Body of pancreas (tissue), 4 donors: ENCODE results near the gene ZSCAN10. TPM values are rescaled to one million over a fixed set of nuclear protein-coding genes. Genes with fewer than 3 reads are reported as not detected.

Experiments used
- ATAC-seq: fragments of 150-250 bp; one replicate; pipeline ENCODE4 v1.9.1; 2016
- DNase-seq, 4 donors: peaks; one replicate each; pipeline ENCODE4 v3.0.0-alpha.2; 2019
- H3K27ac ChIP-seq, 4 donors: fragments of 200-600 bp; sonication (generic); 1 replicate in 3 of 4; 2 replicates in 1 of 4; pipeline versions ENCODE4 v1.5.1 to v1.6.1; 2016 to 2019; ENCODE audit warnings: mild to moderate bottlenecking in 1 of 4, mixed read lengths in 1 of 4, moderate library complexity in 1 of 4
- H3K27me3 ChIP-seq, 2 donors: fragments of 200-600 bp; sonication (generic); one replicate each; pipeline ENCODE4 v1.6.0; 2016; ENCODE audit warnings: mild to moderate bottlenecking in 1 of 2
- H3K36me3 ChIP-seq, 2 donors: fragments of 200-600 bp; sonication (generic); replicated peaks in 1 of 2; 2 replicates each; pipeline ENCODE4 v1.5.1; 2016; ENCODE audit warnings: low read depth in 2 of 2; ENCODE audit not compliant: insufficient read depth in 1 of 2
- H3K4me1 ChIP-seq: fragments of 200-600 bp; sonication (generic); one replicate; pipeline ENCODE4 v1.6.0; 2016
- H3K4me3 ChIP-seq, 2 donors: fragments of 200-600 bp; sonication (generic); 1 replicate in 1 of 2; 2 replicates in 1 of 2; pipeline ENCODE4 v1.5.1; 2016 to 2019
- H3K9me3 ChIP-seq, 3 donors: fragments of 200-600 bp; sonication (generic); 1 replicate in 2 of 3; 2 replicates in 1 of 3; pipeline ENCODE4 v1.5.1; 2016
- CTCF ChIP-seq, 7 experiments: fragments of 450-650 bp in 4 of 7; fragments of 200-600 bp in 3 of 7; sonication (generic) in 3 of 7; IDR thresholded peaks; one replicate each; pipeline ENCODE4 v1.5.1; 2016 to 2019; ENCODE audit warnings: antibody characterized with exemption in 7 of 7
- POLR2A ChIP-seq, 3 donors: fragments of 450-650 bp; IDR thresholded peaks; one replicate each; pipeline ENCODE4 v1.6.1; 2016; ENCODE audit warnings: antibody characterized with exemption in 3 of 3, mild to moderate bottlenecking in 2 of 3
- WGBS, 2 donors: methylation state at CpG; one replicate each; pipeline ENCODE4 v1.1.5; 2017; 5-methylcytosine and 5-hydroxymethylcytosine counted together
- intact Hi-C: fragments of 100-400 bp; cut with DNase I; formaldehyde crosslinking; loops from one replicate; pipeline ENCODE4 v1.15.1; 2023
- total RNA-seq, 2 donors: library from RNA; depleted of rRNA; stranded (reverse); fragments of >200 nt; gene quantifications; one replicate each; pipeline ENCODE4 v1.1.0, GENCODE V29; 2016

The ZSCAN10 gene
- total RNA-seq, 2 donors from 2014 or later, result not detected

- Histone ChIP-seq H3K27ac (peak overlapping the region; percentile 86 to 94 (median 89)), H3K36me3 (no peaks in the 10 kb centered on the region), H3K9me3 (no peaks in the 10 kb centered on the region), H3K4me1 (peaks cover 31% of the 10 kb centered on the region), H3K4me3 (no peak overlapping the region), H3K27me3 (no peaks in the 10 kb centered on the region)
- TF ChIP-seq CTCF (IDR thresholded peaks at IDR 0.05) (no peak), POLR2A (IDR thresholded peaks at IDR 0.05) (no peak)
- no peak for DNase-seq
- no peak for ATAC-seq
- WGBS, 2 donors, result 55 to 63% methylated on average over 7 to 9 of the region's 9 CpGs
- intact Hi-C loops, result loop anchor here (10.0 kb wide), 1 partner anchor 55 kb away; the partner anchor contains the start of gene ZNF205
Observed at GRCh38 chr16:3059723-3060242, 39.3 kb downstream of the ZSCAN10 start.

- intact Hi-C loops, result loop anchor here (10.0 kb wide), 1 partner anchor 56 kb away; the partner anchor contains the start of gene ZNF205
- peak; percentile 95 for ATAC-seq
- H3K27me3 ChIP-seq, result no peaks in the 10 kb centered on the region
- H3K27ac ChIP-seq, result peak overlapping the region; percentile 86 to 94 (median 89)
- DNase-seq, result peak; percentile 94 to 96 (median 96)
- no peaks in the 10 kb centered on the region for H3K9me3 ChIP-seq
- peak; percentile 77 to 99 (median 96) for TF ChIP-seq CTCF (IDR thresholded peaks at IDR 0.05)
- peak; percentile 45 to 78 (median 77) for TF ChIP-seq POLR2A (IDR thresholded peaks at IDR 0.05)
- H3K36me3 ChIP-seq, result no peaks in the 10 kb centered on the region
- 1 to 7% methylated on average over 3 to 52 of the region's 67 CpGs for WGBS, 2 donors
- peak overlapping the region; percentile 42 to 78 for H3K4me3 ChIP-seq
- H3K4me1 ChIP-seq, result peaks cover 26% of the 10 kb centered on the region
Observed at GRCh38 chr16:3059041-3059722, 39.9 kb downstream of the ZSCAN10 start.

DNA sequence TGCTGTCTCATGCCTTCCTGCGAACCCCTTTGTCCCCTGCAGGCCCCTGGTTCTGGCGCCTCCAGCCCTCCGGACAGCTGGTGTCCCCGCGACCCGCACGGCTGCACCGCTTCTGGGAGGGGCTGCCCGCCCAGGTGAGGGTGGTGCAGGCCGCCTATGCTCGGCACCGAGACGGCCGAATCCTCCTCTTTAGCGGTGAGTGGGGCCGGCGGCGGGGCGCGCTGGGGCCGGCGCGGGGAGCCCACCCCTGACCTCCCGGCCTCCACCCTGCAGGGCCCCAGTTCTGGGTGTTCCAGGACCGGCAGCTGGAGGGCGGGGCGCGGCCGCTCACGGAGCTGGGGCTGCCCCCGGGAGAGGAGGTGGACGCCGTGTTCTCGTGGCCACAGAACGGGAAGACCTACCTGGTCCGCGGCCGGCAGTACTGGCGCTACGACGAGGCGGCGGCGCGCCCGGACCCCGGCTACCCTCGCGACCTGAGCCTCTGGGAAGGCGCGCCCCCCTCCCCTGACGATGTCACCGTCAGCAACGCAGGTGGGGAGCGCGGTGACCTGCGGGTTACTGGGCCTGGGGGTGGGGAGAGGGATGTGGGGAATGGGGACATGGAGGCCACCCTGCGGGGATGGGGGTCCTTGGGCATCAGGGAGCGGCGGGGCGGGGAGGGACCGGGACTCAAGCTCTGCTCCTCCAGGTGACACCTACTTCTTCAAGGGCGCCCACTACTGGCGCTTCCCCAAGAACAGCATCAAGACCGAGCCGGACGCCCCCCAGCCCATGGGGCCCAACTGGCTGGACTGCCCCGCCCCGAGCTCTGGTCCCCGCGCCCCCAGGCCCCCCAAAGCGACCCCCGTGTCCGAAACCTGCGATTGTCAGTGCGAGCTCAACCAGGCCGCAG lies 40.7 kb downstream of the ZSCAN10 start:
- no peaks in the 10 kb centered on the region for H3K9me3 ChIP-seq
- DNase-seq, result peak; percentile 61 to 72 (median 66)
- TF ChIP-seq POLR2A (IDR thresholded peaks at IDR 0.05) (no peak), CTCF (IDR thresholded peaks at IDR 0.05) (peak in 2 of 7 experiments; percentile 23)
- no peaks in the 10 kb centered on the region for H3K36me3 ChIP-seq
- ATAC-seq, result peak; percentile 18
- peaks cover 26% of the 10 kb centered on the region for H3K4me1 ChIP-seq
- 0 to 7% methylated on average over 3 to 43 of the region's 77 CpGs for WGBS, 2 donors
- no peaks in the 10 kb centered on the region for H3K27me3 ChIP-seq
- intact Hi-C loops, result loop anchor here (10.0 kb wide), 1 partner anchor 56 kb away; the partner anchor contains the start of gene ZNF205
- peak overlapping the region; percentile 42 to 78 for H3K4me3 ChIP-seq
- H3K27ac ChIP-seq, result peak overlapping the region; percentile 86 to 94 (median 89)

GRCh38 chr16:3057181-3058138 lies 41.6 kb downstream of the ZSCAN10 start:
- H3K27ac ChIP-seq, result no peak overlapping the region
- WGBS, 2 donors, result 90 to 92% methylated on average over 13 to 21 of the region's 22 CpGs
- no peaks in the 10 kb centered on the region for H3K36me3 ChIP-seq
- no peaks in the 10 kb centered on the region for H3K9me3 ChIP-seq
- no peak for ATAC-seq
- no peaks in the 10 kb centered on the region for H3K27me3 ChIP-seq
- peaks cover 26% of the 10 kb centered on the region for H3K4me1 ChIP-seq
- intact Hi-C loops, result loop anchor here (10.0 kb wide), 1 partner anchor 57 kb away; the partner anchor contains the start of gene ZNF205
- TF ChIP-seq CTCF (IDR thresholded peaks at IDR 0.05) (no peak), POLR2A (IDR thresholded peaks at IDR 0.05) (no peak)
- H3K4me3 ChIP-seq, result no peak overlapping the region
- DNase-seq, result no peak
